ENCODE results near the gene CDK5.

DNA sequence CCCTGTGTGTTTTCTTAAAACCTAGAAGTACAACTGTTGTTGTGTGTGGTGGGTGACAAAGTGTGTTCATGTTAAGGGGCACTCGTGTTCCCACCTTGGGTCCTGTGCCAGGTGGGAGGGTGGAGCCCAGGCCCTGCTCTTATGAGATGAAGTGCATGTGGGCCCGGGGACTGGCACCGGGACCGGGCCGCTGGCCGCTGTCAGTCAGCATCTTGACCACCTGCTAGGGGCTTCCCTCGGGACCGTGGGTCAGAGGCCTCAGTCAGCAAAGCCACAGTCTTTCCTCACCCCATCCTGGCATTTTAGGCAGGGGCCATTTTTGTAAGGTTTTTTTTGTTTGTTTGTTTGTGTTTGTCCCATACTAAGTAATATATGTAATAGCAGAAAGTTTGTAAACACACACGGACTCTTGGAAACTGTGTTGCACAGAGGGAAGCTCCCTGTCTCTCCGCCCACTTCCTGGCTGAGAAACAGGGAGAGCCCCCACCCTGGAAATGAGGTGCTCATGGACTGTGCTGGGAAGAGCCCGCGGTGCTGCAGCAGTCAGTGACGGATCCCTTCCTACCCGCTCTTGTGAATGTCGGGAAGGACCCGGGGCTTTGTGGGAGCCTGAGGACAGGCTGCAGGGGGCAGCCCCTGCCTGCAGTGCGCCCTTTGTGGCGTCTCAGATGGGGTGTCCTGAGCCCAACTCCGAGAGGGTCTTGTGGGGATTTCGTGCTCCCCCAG, 42.0 kb upstream of the CDK5 start:
- TF ChIP-seq FOXM1 (IDR thresholded peaks at IDR 0.05; ENCODE audit: low read depth, low read length) = no peak
- no peak for TF ChIP-seq YBX1 (IDR thresholded peaks at IDR 0.05)
- no peak for TF ChIP-seq POLR2A (IDR thresholded peaks at IDR 0.05; ENCODE audit: low read depth, low read length)
- TF ChIP-seq EED (IDR thresholded peaks at IDR 0.05; ENCODE audit: low read depth) = no peak
